ENCODE results near the gene THSD7B.

The THSD7B gene

DNA sequence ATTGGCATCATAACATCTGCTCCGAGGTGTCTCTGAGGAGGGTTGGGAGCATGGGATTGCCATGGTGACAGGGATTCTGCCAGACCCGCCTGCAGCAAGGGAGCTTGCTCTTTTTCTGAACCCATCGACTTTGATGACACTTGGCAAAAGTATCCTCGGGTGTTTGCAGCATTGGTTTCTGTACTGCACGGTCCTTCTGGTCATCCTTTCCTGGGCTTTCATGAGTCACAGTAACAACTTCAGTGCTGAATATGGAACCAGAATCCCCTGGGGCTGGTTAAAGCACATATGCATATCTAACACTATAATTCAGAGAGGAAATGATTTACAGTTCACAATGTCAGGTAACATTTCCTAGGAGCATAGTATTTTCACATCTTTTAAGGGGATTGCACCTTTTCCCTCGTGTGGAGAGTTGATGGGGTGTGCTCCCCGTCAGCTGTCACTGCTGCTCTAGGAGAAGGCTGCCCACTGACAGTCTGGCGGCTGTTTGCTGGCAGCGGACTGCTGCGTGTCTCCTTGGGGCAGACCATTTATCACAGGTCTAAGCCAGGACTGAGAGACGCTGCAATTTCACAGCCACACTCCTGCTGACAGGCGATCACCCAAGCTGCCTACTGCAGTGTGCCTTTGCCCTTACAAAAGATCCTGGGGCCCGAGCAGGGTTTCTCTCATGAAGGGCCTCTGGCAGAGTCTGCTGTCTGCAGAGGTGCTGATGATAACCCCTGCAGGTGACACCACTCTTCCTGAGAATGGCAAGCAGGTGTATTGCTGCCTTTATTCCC is 425.3 kb downstream of the THSD7B start:
- TF ChIP-seq, protein P1, sequence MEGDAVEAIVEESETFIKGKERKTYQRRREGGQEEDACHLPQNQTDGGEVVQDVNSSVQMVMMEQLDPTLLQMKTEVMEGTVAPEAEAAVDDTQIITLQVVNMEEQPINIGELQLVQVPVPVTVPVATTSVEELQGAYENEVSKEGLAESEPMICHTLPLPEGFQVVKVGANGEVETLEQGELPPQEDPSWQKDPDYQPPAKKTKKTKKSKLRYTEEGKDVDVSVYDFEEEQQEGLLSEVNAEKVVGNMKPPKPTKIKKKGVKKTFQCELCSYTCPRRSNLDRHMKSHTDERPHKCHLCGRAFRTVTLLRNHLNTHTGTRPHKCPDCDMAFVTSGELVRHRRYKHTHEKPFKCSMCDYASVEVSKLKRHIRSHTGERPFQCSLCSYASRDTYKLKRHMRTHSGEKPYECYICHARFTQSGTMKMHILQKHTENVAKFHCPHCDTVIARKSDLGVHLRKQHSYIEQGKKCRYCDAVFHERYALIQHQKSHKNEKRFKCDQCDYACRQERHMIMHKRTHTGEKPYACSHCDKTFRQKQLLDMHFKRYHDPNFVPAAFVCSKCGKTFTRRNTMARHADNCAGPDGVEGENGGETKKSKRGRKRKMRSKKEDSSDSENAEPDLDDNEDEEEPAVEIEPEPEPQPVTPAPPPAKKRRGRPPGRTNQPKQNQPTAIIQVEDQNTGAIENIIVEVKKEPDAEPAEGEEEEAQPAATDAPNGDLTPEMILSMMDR (IDR thresholded peaks at IDR 0.05; ENCODE audit: borderline replicate concordance, insufficient read depth, low read depth, low read length): no peak

DNA sequence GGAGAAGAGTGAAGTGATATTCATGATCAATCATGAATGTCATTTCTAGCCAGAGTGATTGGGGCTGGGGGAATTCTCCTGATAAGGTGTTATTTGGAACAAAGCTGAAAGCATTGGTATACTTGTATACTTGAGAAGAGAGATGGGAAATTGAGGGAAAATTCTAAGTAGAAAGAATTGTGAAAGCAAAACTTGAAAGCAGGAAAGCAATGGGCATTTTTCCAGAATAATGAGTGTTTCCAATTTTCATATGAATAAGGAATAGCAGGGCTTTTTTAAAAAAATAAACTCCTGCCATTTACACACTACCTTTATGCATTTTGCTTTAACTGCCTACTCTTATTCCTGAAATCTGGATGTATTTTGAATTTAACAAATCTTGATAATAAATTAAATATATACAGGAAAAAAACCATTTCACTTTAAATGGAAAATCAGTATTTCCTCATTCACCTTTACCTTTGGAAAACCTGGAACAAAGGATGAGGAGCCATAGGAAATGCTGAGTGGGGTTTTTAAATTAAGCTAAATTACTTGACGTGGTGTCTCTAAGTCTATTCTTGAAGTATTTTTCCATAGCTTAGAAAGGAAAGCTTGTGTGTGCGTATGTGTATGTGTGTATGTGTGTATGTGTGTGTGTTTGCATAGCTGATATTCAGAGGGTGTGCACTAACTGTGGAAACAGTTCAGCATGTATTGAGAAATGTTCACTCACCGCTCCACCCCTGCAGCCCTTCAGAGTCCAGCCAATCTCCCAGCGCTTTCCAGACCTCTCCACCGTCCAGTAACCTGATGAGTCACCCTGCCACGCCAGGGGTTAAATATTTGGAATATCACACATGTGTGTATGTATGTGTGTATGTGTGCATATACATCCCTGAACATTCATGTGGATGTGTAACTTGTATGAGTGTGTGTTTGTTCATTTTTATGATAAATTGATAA is 427.3 kb downstream of the THSD7B start:
- TF ChIP-seq, protein P1 (IDR thresholded peaks at IDR 0.05; ENCODE audit: borderline replicate concordance, insufficient read depth, low read depth, low read length): no peak
- H3K4me3 ChIP-seq (ENCODE audit: low read depth, low read length): no peak overlapping the region

More for the DNA sequence above, 425.3 kb downstream of the THSD7B start:
- no peak overlapping the region for H3K4me3 ChIP-seq (ENCODE audit: low read depth, low read length)

DNA sequence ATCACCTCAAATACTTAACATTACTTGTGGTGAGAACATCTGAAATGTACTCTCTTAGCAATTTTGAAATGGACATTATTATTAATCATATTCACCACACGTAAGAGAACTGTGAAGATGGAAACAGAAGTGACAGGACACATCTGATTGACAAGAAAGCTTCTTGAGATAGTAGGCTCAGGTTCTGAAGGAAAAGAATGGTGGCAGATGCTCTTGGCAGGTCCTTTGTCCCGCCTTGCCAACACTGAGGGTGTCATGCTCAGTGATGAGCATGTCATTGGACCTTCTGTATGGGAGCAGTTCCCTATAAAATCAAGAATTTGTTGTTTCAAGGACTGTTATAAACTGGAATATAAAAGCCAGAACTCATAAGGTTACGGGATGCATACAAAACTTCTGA is 428.1 kb downstream of the THSD7B start:
- TF ChIP-seq, protein P1 (IDR thresholded peaks at IDR 0.05; ENCODE audit: borderline replicate concordance, insufficient read depth, low read depth, low read length): no peak
- no peak overlapping the region for H3K4me3 ChIP-seq (ENCODE audit: low read depth, low read length)

DNA sequence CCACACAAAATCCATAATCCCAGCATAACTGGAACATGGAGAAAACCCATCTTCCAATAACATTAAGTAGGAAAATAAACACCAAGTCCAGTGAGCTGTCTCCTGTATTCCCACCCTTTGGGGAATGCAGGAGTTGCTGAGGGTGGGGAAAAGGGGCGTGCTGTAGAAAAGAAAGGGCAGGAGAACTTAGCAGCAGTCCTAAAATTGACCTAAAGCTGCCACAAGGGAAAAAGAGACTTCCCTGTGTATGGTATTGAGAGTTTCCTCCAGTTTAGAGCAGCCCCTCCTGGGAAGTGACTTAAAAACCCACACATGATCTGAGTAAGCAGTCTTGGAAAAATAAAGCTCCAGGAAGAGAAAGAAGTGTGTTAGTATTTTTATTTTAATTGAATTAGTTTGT is 428.8 kb downstream of the THSD7B start:
- TF ChIP-seq, protein P1 (IDR thresholded peaks at IDR 0.05; ENCODE audit: borderline replicate concordance, insufficient read depth, low read depth, low read length): no peak
- no peak overlapping the region for H3K4me3 ChIP-seq (ENCODE audit: low read depth, low read length)

DNA sequence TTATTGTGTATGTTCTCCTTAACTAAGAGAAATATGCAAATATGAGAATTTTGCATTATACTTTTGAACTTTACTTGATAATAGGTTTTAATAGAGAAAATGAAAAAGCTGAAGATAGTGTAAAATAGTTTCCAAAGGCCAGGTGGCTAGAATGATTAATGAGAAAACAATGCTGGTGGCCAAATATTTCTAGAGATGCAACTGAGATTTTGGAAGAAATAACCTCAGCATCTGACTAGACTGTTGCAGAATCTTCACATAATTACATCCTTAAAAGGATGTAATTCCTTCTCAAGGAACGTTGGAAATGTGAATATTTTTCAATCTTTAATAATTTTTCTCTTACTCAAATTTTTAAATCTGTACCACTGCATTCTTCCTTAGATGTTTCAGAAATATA is 434.4 kb downstream of the THSD7B start:
- no peak overlapping the region for H3K4me3 ChIP-seq (ENCODE audit: low read depth, low read length)
- TF ChIP-seq, protein P1 (IDR thresholded peaks at IDR 0.05; ENCODE audit: borderline replicate concordance, insufficient read depth, low read depth, low read length): no peak

DNA sequence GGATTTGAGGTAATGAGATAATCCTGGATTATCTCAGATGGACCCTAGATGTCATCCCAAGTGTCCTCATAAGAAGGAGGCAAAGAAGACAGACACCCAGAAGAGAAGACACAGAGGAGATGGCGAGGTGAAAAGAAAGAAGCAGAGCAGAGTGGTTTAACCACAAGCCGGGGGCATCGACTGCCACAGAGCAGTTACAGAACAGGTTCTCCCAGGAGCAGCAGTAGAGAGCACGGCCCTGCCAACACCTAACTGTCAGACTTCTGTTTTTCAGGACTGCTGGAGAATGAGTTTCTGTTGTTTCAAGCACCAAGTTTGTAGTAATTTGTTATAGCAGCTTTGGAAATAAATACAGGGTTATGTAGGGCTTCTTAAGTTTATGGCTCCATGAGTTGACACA is 437.0 kb downstream of the THSD7B start:
- TF ChIP-seq, protein P1 (IDR thresholded peaks at IDR 0.05; ENCODE audit: borderline replicate concordance, insufficient read depth, low read depth, low read length): no peak
- H3K4me3 ChIP-seq (ENCODE audit: low read depth, low read length): no peak overlapping the region
